Measurements from ENCODE around the gene COQ3. TPM values are rescaled to one million over a fixed set of nuclear protein-coding genes. Genes with fewer than 3 reads are reported as not detected.

COQ3 gene
- total and polyA plus RNA-seq, 2 of the 8 experiments (the other 6 are each of a cell fraction or from before 2014, with no cell fraction given), result 8.4 to 16.2 TPM

GRCh38 chr6:99424761-99425646 is 31.0 kb upstream of the COQ3 start, which contains the start of gene PNISR (continued):
- TF ChIP-seq NRF1 (IDR thresholded peaks at IDR 0.05; ENCODE audit: low read depth, low read length), result peak; percentile 83
- peak; percentile 93 for TF ChIP-seq GABPA (IDR thresholded peaks at IDR 0.05; ENCODE audit: borderline replicate concordance, insufficient read depth, low read length)
- TF ChIP-seq ATF2 (IDR thresholded peaks at IDR 0.05; ENCODE audit: low read length), result peak; percentile 45; the same call in 1 of the 2 replicates
- TF ChIP-seq CHD1 (IDR thresholded peaks at IDR 0.05; ENCODE audit: low read depth, low read length), result peak; percentile 73
- TF ChIP-seq BACH1 (IDR thresholded peaks at IDR 0.05; ENCODE audit: low read length), result no peak
- TF ChIP-seq TBP (IDR thresholded peaks at IDR 0.05; ENCODE audit: low read depth, low read length), result peak; percentile 79
- TF ChIP-seq EGR1 (IDR thresholded peaks at IDR 0.05; ENCODE audit: borderline replicate concordance, low read depth, low read length), result peak; percentile 70; the same call in 1 of the 2 replicates
- no peak for TF ChIP-seq EP300 (IDR thresholded peaks at IDR 0.05; ENCODE audit: borderline replicate concordance in 1 of 2, low read depth in 2 of 2, low read length in 2 of 2)
- TF ChIP-seq MAX (IDR thresholded peaks at IDR 0.05), result peak; percentile 91
- no peak for TF ChIP-seq RFX5 (IDR thresholded peaks at IDR 0.05; ENCODE audit: borderline replicate concordance, low read depth, low read length)
- TF ChIP-seq CBX5 (IDR thresholded peaks at IDR 0.05; ENCODE audit: low read depth, low read length), result no peak
- TF ChIP-seq SP4 (IDR thresholded peaks at IDR 0.05; ENCODE audit: low read length), result peak; percentile 74
- peak; percentile 27 for TF ChIP-seq NANOG (IDR thresholded peaks at IDR 0.05; ENCODE audit: insufficient read depth, low read depth, low read length, poor library complexity, severe bottlenecking)
- peak; percentile 55 for TF ChIP-seq CREB1 (IDR thresholded peaks at IDR 0.05)
- no peak; the same call in none of the 2 replicates for TF ChIP-seq KDM5A (IDR thresholded peaks at IDR 0.05; ENCODE audit: low read length)
- peak; percentile 86 for TF ChIP-seq USF2 (IDR thresholded peaks at IDR 0.05; ENCODE audit: low read length)

Measured in H1 (cell line).